ENCODE measurements around the gene KIAA1328.

DNA sequence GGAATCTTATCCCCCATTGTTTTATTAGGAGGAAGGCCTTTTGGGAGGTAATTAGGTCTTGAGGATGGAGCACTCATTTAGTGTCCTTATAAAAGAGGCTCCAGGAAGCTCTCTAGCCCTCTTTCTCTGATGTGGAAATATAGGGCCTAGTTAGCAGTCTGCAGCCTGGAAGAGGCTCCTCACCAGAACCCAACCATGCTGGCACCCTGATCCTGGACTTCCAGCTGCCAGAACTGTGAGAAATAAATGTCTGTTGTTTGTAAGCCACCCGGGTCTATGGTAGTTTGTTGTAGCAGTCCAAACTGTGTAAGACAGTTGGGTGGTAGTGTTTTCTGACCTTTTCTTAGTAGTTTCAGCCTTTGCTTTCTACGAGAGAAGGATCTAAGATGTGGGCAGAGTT, 100.7 kb downstream of the KIAA1328 start:
- TF ChIP-seq, protein P1, sequence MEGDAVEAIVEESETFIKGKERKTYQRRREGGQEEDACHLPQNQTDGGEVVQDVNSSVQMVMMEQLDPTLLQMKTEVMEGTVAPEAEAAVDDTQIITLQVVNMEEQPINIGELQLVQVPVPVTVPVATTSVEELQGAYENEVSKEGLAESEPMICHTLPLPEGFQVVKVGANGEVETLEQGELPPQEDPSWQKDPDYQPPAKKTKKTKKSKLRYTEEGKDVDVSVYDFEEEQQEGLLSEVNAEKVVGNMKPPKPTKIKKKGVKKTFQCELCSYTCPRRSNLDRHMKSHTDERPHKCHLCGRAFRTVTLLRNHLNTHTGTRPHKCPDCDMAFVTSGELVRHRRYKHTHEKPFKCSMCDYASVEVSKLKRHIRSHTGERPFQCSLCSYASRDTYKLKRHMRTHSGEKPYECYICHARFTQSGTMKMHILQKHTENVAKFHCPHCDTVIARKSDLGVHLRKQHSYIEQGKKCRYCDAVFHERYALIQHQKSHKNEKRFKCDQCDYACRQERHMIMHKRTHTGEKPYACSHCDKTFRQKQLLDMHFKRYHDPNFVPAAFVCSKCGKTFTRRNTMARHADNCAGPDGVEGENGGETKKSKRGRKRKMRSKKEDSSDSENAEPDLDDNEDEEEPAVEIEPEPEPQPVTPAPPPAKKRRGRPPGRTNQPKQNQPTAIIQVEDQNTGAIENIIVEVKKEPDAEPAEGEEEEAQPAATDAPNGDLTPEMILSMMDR (IDR thresholded peaks at IDR 0.05 in 2 of 3, conservative IDR thresholded peaks at IDR 0.05 in 1 of 3; ENCODE audit: insufficient read depth in 2 of 3, low read depth in 1 of 3, low read length in 3 of 3): no peak
- TF ChIP-seq MEIS2 (IDR thresholded peaks at IDR 0.05; ENCODE audit: partially characterized antibody): no peak

All from K562 (cell line).